Measurements from ENCODE around the gene MFSD11. TPM values are rescaled to one million over a fixed set of nuclear protein-coding genes. Genes with fewer than 3 reads are reported as not detected.

The MFSD11 gene
- total and polyA plus RNA-seq, 2 of the 4 experiments (the other 2 are of a cell fraction): 12.3 to 16.1 TPM

DNA sequence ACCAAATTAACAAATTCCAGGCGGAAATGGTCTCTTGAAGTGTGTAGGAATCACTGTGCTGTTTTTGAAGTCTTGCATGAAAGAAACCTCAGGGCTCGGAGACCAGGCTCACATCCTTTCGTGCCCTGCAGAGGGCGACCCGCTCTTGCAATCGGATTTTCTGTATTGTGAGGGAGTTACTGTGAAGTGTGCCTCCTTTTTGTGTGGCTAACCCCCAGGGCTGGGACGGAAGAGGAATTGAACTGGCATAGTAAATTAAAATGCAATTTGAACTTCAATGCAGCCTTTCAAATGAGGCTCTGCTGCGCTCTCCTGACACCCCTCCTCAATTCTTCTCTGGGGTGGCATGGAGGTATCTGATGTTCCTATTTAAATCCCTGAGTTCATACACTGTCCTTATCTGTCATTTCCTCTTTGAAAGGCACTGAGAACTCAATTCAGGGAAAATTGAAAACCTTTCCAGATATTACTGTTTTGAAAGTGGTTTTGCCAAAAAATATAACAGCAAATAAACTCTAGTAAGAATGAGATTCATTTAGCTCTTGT is 78.7 kb downstream of the MFSD11 start:
- Histone ChIP-seq H4K91ac (ENCODE audit: insufficient read depth, low read depth, low read length) (no peak overlapping the region), H3K9me3 (ENCODE audit: control insufficient read depth, insufficient read depth, low read length) (no peaks in the 10 kb centered on the region), H2AK5ac (ENCODE audit: low read depth, low read length) (no peak overlapping the region), H4K8ac (ENCODE audit: low read depth in 2 of 2, low read length in 2 of 2) (no peak overlapping the region), H3K27me3 (ENCODE audit: control insufficient read depth, insufficient read depth, low read length) (peaks cover 28% of the 10 kb centered on the region), H4K5ac (ENCODE audit: low read depth, low read length) (no peak overlapping the region), H3K56ac (ENCODE audit: extremely low read depth, insufficient read depth, low read length) (no peak overlapping the region), H2BK5ac (ENCODE audit: low read depth, low read length, poor library complexity, severe bottlenecking) (no peak overlapping the region), H3K4me1 (ENCODE audit: control insufficient read depth, insufficient read depth, low read length) (no peaks in the 10 kb centered on the region), H3K9me1 (ENCODE audit: insufficient read depth, low read length) (no peaks in the 10 kb centered on the region), H2AK9ac (replicated peaks; ENCODE audit: low read depth, low read length, poor library complexity) (no peak overlapping the region), H3K9ac (ENCODE audit: low read depth, low read length) (no peak overlapping the region), H3K4ac (ENCODE audit: low read depth, low read length) (no peak overlapping the region), H4K20me1 (ENCODE audit: insufficient read depth, low read length) (no peaks in the 10 kb centered on the region), H3K18ac (ENCODE audit: low read depth, low read length) (no peak overlapping the region), H3K79me1 (ENCODE audit: low read depth in 1 of 2, low read length in 2 of 2) (no peaks in the 10 kb centered on the region), H2BK20ac (ENCODE audit: low read depth, low read length) (no peak overlapping the region), H3K36me3 (ENCODE audit: control insufficient read depth, insufficient read depth, low read length) (no peaks in the 10 kb centered on the region), H2AFZ (replicated peaks; ENCODE audit: low read length, poor library complexity) (no peak overlapping the region), H3K4me3 (ENCODE audit: insufficient read depth, low read depth, low read length) (no peak overlapping the region), H2BK120ac (ENCODE audit: low read depth, low read length) (no peak overlapping the region), H3K4me2 (ENCODE audit: low read depth, low read length) (no peak overlapping the region), H3K23ac (ENCODE audit: low read depth, low read length) (no peak overlapping the region), H3K14ac (replicated peaks; ENCODE audit: low read depth, low read length) (no peak overlapping the region), H2BK15ac (ENCODE audit: low read depth, low read length) (no peak overlapping the region), H3K27ac (ENCODE audit: insufficient read depth, low read length) (no peak overlapping the region)
- DNase-seq (peak; percentile 42), ATAC-seq (ENCODE audit: low read depth) (peak; percentile 85)
- ChIA-PET CTCF (interaction anchor here (0.6 to 1.5 kb wide), 4 partner anchors 13 to 240 kb away, joined by 3 to 5 read pairs (median 4); partner anchors contain the start of gene MGAT5B), POLR2A (ENCODE audit: unreplicated experiment) (no interaction called here)
- intact Hi-C loops (cut with micrococcal nuclease) (loop anchor here (1.0 kb wide), 1 partner anchor 250 kb away; no protein-coding TSS in a partner anchor), in situ Hi-C loops (cut with MboI; ENCODE audit: low sequenced_read_pairs) (no loop called here), dilution Hi-C loops (cut with HindIII; ENCODE audit: low sequenced_read_pairs, unreplicated experiment) (no loop called here)
- TF ChIP-seq CTCF (conservative IDR thresholded peaks at IDR 0.05; ENCODE audit: low read depth, low read length) (peak; percentile 69), RAD21 (IDR thresholded peaks at IDR 0.05; ENCODE audit: low read length) (peak; percentile 75), RFX5 (IDR thresholded peaks at IDR 0.05; ENCODE audit: low read depth, low read length) (no peak), SMC3 (IDR thresholded peaks at IDR 0.05; ENCODE audit: low read depth, low read length) (peak; percentile 64)
- no TSS peak for BruUV-seq (replicated peaks)
- no CpG with 5 or more reads among the region's 8 CpGs for WGBS, 2 experiments (ENCODE audit: extremely low coverage in 2 of 2, insufficient read length in 1 of 2)

All from IMR-90 (cell line).